ENCODE results near the gene KRTAP12-2. TPM values are rescaled to one million over a fixed set of nuclear protein-coding genes. Genes with fewer than 3 reads are reported as not detected.

The KRTAP12-2 gene
- total and polyA plus RNA-seq, 10 of the 15 experiments (the other 5 are each of a cell fraction or from before 2014, with no cell fraction given): not detected

GRCh38 chr21:44618504-44618903, 48.2 kb downstream of the KRTAP12-2 start:
- TF ChIP-seq CTCF (IDR thresholded peaks at IDR 0.05 in 2 of 3, conservative IDR thresholded peaks at IDR 0.05 in 1 of 3; ENCODE audit: control insufficient read depth in 2 of 3, extremely low read depth in 1 of 3, insufficient read depth in 1 of 3, low read depth in 3 of 3, low read length in 3 of 3) (peak in 1 of 3 experiments; percentile 7; a peak in 2 of 6 replicates), PML (IDR thresholded peaks at IDR 0.05; ENCODE audit: low read length) (no peak)
- H4K20me1 ChIP-seq (ENCODE audit: control insufficient read depth, insufficient read depth): no peaks in the 10 kb centered on the region
- no peak for DNase-seq (ENCODE audit: low read depth, low spot score)
- no peak for ATAC-seq
- ChIA-PET RAD21 (ENCODE audit: unreplicated experiment) (interaction anchor here (0.9 to 1.3 kb wide), 2 partner anchors 54 to 124 kb away, joined by 3 read pairs; no protein-coding TSS in a partner anchor), SMC1A (ENCODE audit: uncharacterized antibody, unreplicated experiment) (interaction anchor here (1.1 to 1.3 kb wide), 2 partner anchors 10 to 57 kb away, joined by 3 read pairs; no protein-coding TSS in a partner anchor), POLR2A (no interaction called here), CTCF (interaction anchor here (0.9 to 1.1 kb wide), 2 partner anchors 108 to 175 kb away, joined by 3 read pairs; no protein-coding TSS in a partner anchor)
- BruUV-seq (replicated peaks): no TSS peak
- WGBS (ENCODE audit: insufficient coverage, insufficient replicate concordance, low lambda C conversion rate, missing lambda C conversion rate): 18% methylated on average over 4 of the region's 4 CpGs
- no peaks in the 10 kb centered on the region for H3K27me3 ChIP-seq (replicated peaks in 1 of 2; ENCODE audit: control insufficient read depth in 2 of 2, insufficient read depth in 2 of 2, low read length in 1 of 2)
- no peaks in the 10 kb centered on the region for H3K36me3 ChIP-seq (ENCODE audit: control insufficient read depth in 2 of 2, insufficient read depth in 2 of 2, low read length in 1 of 2)
- H3K9ac ChIP-seq (ENCODE audit: control insufficient read depth, insufficient read depth, low read length): no peak overlapping the region
- no peak overlapping the region for H2AFZ ChIP-seq (ENCODE audit: control insufficient read depth, low read depth, low read length)
- no peaks in the 10 kb centered on the region for H3K79me2 ChIP-seq (ENCODE audit: control insufficient read depth, insufficient read depth, low read length)
- H3K27ac ChIP-seq (ENCODE audit: control insufficient read depth, insufficient read depth): no peak overlapping the region
- no peak for FAIRE-seq
- intact Hi-C loops (cut with micrococcal nuclease; ENCODE audit: unreplicated experiment) (no loop called here), in situ Hi-C loops (cut with MboI) (no loop called here)
- no peak overlapping the region for H3K4me3 ChIP-seq
- H3K4me2 ChIP-seq (ENCODE audit: control insufficient read depth, insufficient read depth): no peak overlapping the region
- peaks cover 1% of the 10 kb centered on the region; the same call in 1 of the 3 replicates for H3K9me3 ChIP-seq (replicated peaks; ENCODE audit: control insufficient read depth, insufficient read depth, low read length)
- no peaks in the 10 kb centered on the region for H3K4me1 ChIP-seq (ENCODE audit: control insufficient read depth, insufficient read depth, low read length)

- ChIA-PET SMC1A (ENCODE audit: uncharacterized antibody, unreplicated experiment) (interaction anchor here (1.2 kb wide), 1 partner anchor 183 kb away, joined by 3 read pairs; no protein-coding TSS in a partner anchor), POLR2A (no interaction called here), CTCF (no interaction called here), RAD21 (ENCODE audit: unreplicated experiment) (no interaction called here)
- WGBS (ENCODE audit: insufficient coverage, insufficient replicate concordance, low lambda C conversion rate, missing lambda C conversion rate): 26% methylated on average over 8 of the region's 8 CpGs
- Histone ChIP-seq H3K9ac (ENCODE audit: control insufficient read depth, insufficient read depth, low read length) (no peak overlapping the region), H3K4me3 (no peak overlapping the region), H2AFZ (ENCODE audit: control insufficient read depth, low read depth, low read length) (no peak overlapping the region), H3K79me2 (ENCODE audit: control insufficient read depth, insufficient read depth, low read length) (no peaks in the 10 kb centered on the region), H4K20me1 (ENCODE audit: control insufficient read depth, insufficient read depth) (no peaks in the 10 kb centered on the region), H3K27ac (ENCODE audit: control insufficient read depth, insufficient read depth) (no peak overlapping the region), H3K4me1 (ENCODE audit: control insufficient read depth, insufficient read depth, low read length) (no peaks in the 10 kb centered on the region), H3K27me3 (replicated peaks in 1 of 2; ENCODE audit: control insufficient read depth in 2 of 2, insufficient read depth in 2 of 2, low read length in 1 of 2) (no peaks in the 10 kb centered on the region), H3K4me2 (ENCODE audit: control insufficient read depth, insufficient read depth) (no peak overlapping the region), H3K9me3 (replicated peaks; ENCODE audit: control insufficient read depth, insufficient read depth, low read length) (no peaks in the 10 kb centered on the region; the same call in 2 of the 3 replicates), H3K36me3 (ENCODE audit: control insufficient read depth in 2 of 2, insufficient read depth in 2 of 2, low read length in 1 of 2) (no peaks in the 10 kb centered on the region)
- in situ Hi-C loops (cut with MboI): no loop called here
- ATAC-seq: no peak
- TF ChIP-seq SMARCA5 (IDR thresholded peaks at IDR 0.05) (no peak), ATF3 (IDR thresholded peaks at IDR 0.05; ENCODE audit: borderline replicate concordance, extremely low read depth, low read depth, low read length) (no peak), TAF1 (IDR thresholded peaks at IDR 0.05; ENCODE audit: borderline replicate concordance, low read depth, low read length) (no peak), TARDBP (IDR thresholded peaks at IDR 0.05; ENCODE audit: borderline replicate concordance) (no peak), NFYA (IDR thresholded peaks at IDR 0.05; ENCODE audit: borderline replicate concordance, low read depth, low read length) (no peak), SMC3 (IDR thresholded peaks at IDR 0.05; ENCODE audit: borderline replicate concordance, low read length) (no peak), E4F1 (IDR thresholded peaks at IDR 0.05; ENCODE audit: borderline replicate concordance, partially characterized antibody) (no peak), STAT3 (IDR thresholded peaks at IDR 0.05; ENCODE audit: low read depth, low read length) (no peak)
- no peak for DNase-seq (ENCODE audit: low read depth, low spot score)
- no TSS peak for BruUV-seq (replicated peaks)
- intact Hi-C loops (cut with micrococcal nuclease; ENCODE audit: unreplicated experiment): no loop called here
- no peak for FAIRE-seq
Measured at GRCh38 chr21:44617071-44617501, 49.6 kb downstream of the KRTAP12-2 start.
